DMS114 treated with DMSO at 0.1 percent for 48 hours (cell line): ENCODE results near the gene JCHAIN.
"Not testable (repeated sequence)": the region's sequence is repeated elsewhere in the genome, so short reads cannot be mapped to it uniquely, and the experiment has no call there.

ENCODE experiments used
- DNase-seq: peaks from one replicate; lab custom pipeline; 2025; ENCODE audit not compliant: unreplicated experiment; lab: John Stamatoyannopoulos, UW

JCHAIN gene

GRCh38 chr4:70666369-70666768, at the start of gene JCHAIN:
TSS of gene JCHAIN (minus strand) at chr4:70666508. CDS start at chr4:70666490, 18 bp downstream.
- no peak for DNase-seq

- no peak for DNase-seq
Measured at GRCh38 chr4:70715097-70715496, 48.8 kb upstream of the JCHAIN start.

- no peak for DNase-seq
Measured at GRCh38 chr4:70714079-70714887, 48.0 kb upstream of the JCHAIN start.

GRCh38 chr4:70713453-70714078, 47.3 kb upstream of the JCHAIN start:
- no peak for DNase-seq

GRCh38 chr4:70712604-70713452, 46.5 kb upstream of the JCHAIN start:
- DNase-seq, result no peak

GRCh38 chr4:70712150-70712549, 45.8 kb upstream of the JCHAIN start:
- DNase-seq, result no peak

GRCh38 chr4:70711599-70711998, 45.3 kb upstream of the JCHAIN start:
- no peak for DNase-seq

GRCh38 chr4:70709611-70710205, 43.4 kb upstream of the JCHAIN start:
- no peak for DNase-seq

GRCh38 chr4:70706516-70706915, 40.2 kb upstream of the JCHAIN start:
- no peak for DNase-seq

GRCh38 chr4:70706044-70706461, 39.7 kb upstream of the JCHAIN start:
- no peak for DNase-seq

GRCh38 chr4:70705183-70706043, 39.1 kb upstream of the JCHAIN start:
- peak; percentile 12 for DNase-seq

- no peak for DNase-seq
Measured at GRCh38 chr4:70704931-70705182, 38.5 kb upstream of the JCHAIN start.

- peak; percentile 18 for DNase-seq
Measured at GRCh38 chr4:70704215-70704930, 38.1 kb upstream of the JCHAIN start.

- DNase-seq, result no peak
Measured at GRCh38 chr4:70703619-70704214, 37.4 kb upstream of the JCHAIN start.

- not testable (repeated sequence) for DNase-seq
Measured at GRCh38 chr4:70702592-70702991, 36.3 kb upstream of the JCHAIN start.

- no peak for DNase-seq
Measured at GRCh38 chr4:70701271-70701670, 35.0 kb upstream of the JCHAIN start.

- no peak for DNase-seq
Measured at GRCh38 chr4:70700712-70701111, 34.4 kb upstream of the JCHAIN start.

- DNase-seq, result not testable (repeated sequence)
Measured at GRCh38 chr4:70698435-70698834, 32.1 kb upstream of the JCHAIN start.

- DNase-seq, result not testable (repeated sequence)
Measured at GRCh38 chr4:70694633-70695032, 28.3 kb upstream of the JCHAIN start.
